ENCODE measurements around the gene STX5.
"Not testable (repeated sequence)": the region's sequence is repeated elsewhere in the genome, so short reads cannot be mapped to it uniquely, and the experiment has no call there.

Gene STX5

GRCh38 chr11:62831520-62832335 is at the start of gene STX5:
TSS of gene STX5 (minus strand) at chr11:62832051. CDS start at chr11:62831243, 808 bp downstream.
- no peaks in the 10 kb centered on the region for H3K9me3 Mint-ChIP-seq
- peak; percentile 93 for ATAC-seq
- H3K36me3 Mint-ChIP-seq: peaks cover 98% of the 10 kb centered on the region
- H3K4me1 Mint-ChIP-seq: peaks cover 55% of the 10 kb centered on the region
- peak within 1 kb of the TSS; percentile 100 for H3K27ac Mint-ChIP-seq
- DNase-seq (ENCODE audit: low spot score in 2 of 2): peak; percentile 95 to 99
- peak within 1 kb of the TSS; percentile 100 for H3K4me3 Mint-ChIP-seq

GRCh38 chr11:62880803-62881578 is 49.1 kb upstream of the STX5 start, which contains the start of gene SLC3A2:
TSS of gene SLC3A2 (plus strand) at chr11:62880896. CDS start at chr11:62881024, 128 bp downstream.
- Mint-ChIP-seq H3K4me3 (peak within 1 kb of the TSS; percentile 95), H3K36me3 (peaks cover 68% of the 10 kb centered on the region), H3K4me1 (peaks cover 51% of the 10 kb centered on the region), H3K9me3 (no peaks in the 10 kb centered on the region), H3K27ac (peak within 1 kb of the TSS; percentile 99)
- ATAC-seq: peak; percentile 87
- DNase-seq (ENCODE audit: low spot score in 2 of 2): peak; percentile 87 to 96

- peaks cover 62% of the 10 kb centered on the region for H3K36me3 Mint-ChIP-seq
- H3K4me1 Mint-ChIP-seq: peaks cover 46% of the 10 kb centered on the region
- peak overlapping the region; percentile 95 for H3K4me3 Mint-ChIP-seq
- H3K9me3 Mint-ChIP-seq: no peaks in the 10 kb centered on the region
- no peak for DNase-seq (ENCODE audit: low spot score in 2 of 2)
- peak; percentile 52 for ATAC-seq
- peak overlapping the region; percentile 99 for H3K27ac Mint-ChIP-seq
Observed at GRCh38 chr11:62880231-62880802, 48.5 kb upstream of the STX5 start.

GRCh38 chr11:62879235-62879978 is 47.6 kb upstream of the STX5 start:
- Mint-ChIP-seq H3K4me1 (peaks cover 40% of the 10 kb centered on the region), H3K4me3 (peak overlapping the region; percentile 95), H3K27ac (peak overlapping the region; percentile 99), H3K36me3 (peaks cover 52% of the 10 kb centered on the region), H3K9me3 (no peaks in the 10 kb centered on the region)
- ATAC-seq: no peak
- DNase-seq (ENCODE audit: low spot score in 2 of 2): no peak

GRCh38 chr11:62876712-62877111 is 44.9 kb upstream of the STX5 start:
- Mint-ChIP-seq H3K4me1 (peaks cover 18% of the 10 kb centered on the region), H3K9me3 (no peaks in the 10 kb centered on the region), H3K27ac (no peak overlapping the region), H3K4me3 (no peak overlapping the region), H3K36me3 (peaks cover 26% of the 10 kb centered on the region)
- DNase-seq (ENCODE audit: low spot score in 2 of 2) (no peak), ATAC-seq (no peak)

GRCh38 chr11:62875698-62876478 is 44.0 kb upstream of the STX5 start:
- Mint-ChIP-seq H3K36me3 (peaks cover 17% of the 10 kb centered on the region), H3K4me3 (no peak overlapping the region), H3K4me1 (peaks cover 18% of the 10 kb centered on the region), H3K9me3 (no peaks in the 10 kb centered on the region), H3K27ac (no peak overlapping the region)
- DNase-seq (ENCODE audit: low spot score in 2 of 2) (no peak), ATAC-seq (no peak)

GRCh38 chr11:62874851-62875250 is 43.0 kb upstream of the STX5 start:
- ATAC-seq (no peak), DNase-seq (ENCODE audit: low spot score in 2 of 2) (no peak)
- peaks cover 8% of the 10 kb centered on the region for H3K36me3 Mint-ChIP-seq
- no peak overlapping the region for H3K4me3 Mint-ChIP-seq
- peaks cover 7% of the 10 kb centered on the region for H3K4me1 Mint-ChIP-seq
- no peak overlapping the region for H3K27ac Mint-ChIP-seq
- no peaks in the 10 kb centered on the region for H3K9me3 Mint-ChIP-seq

GRCh38 chr11:62865635-62866034 is 33.8 kb upstream of the STX5 start:
- Mint-ChIP-seq H3K4me1 (peaks cover 9% of the 10 kb centered on the region), H3K9me3 (no peaks in the 10 kb centered on the region), H3K4me3 (no peak overlapping the region), H3K36me3 (peaks cover 6% of the 10 kb centered on the region), H3K27ac (no peak overlapping the region)
- ATAC-seq: no peak
- DNase-seq (ENCODE audit: low spot score in 2 of 2): no peak

- ATAC-seq (no peak), DNase-seq (ENCODE audit: low spot score in 2 of 2) (no peak)
- Mint-ChIP-seq H3K36me3 (no peaks in the 10 kb centered on the region), H3K4me3 (no peak overlapping the region), H3K4me1 (peaks cover 16% of the 10 kb centered on the region), H3K27ac (no peak overlapping the region), H3K9me3 (no peaks in the 10 kb centered on the region)
Observed at GRCh38 chr11:62863687-62864335, 32.0 kb upstream of the STX5 start.

GRCh38 chr11:62861564-62862192 is 29.8 kb upstream of the STX5 start:
- not testable (repeated sequence) for H3K27ac Mint-ChIP-seq; ATAC-seq; H3K4me3 Mint-ChIP-seq; H3K36me3 Mint-ChIP-seq; H3K9me3 Mint-ChIP-seq; DNase-seq (ENCODE audit: low spot score in 2 of 2)
- H3K4me1 Mint-ChIP-seq: peaks cover 16% of the 10 kb centered on the region

- Mint-ChIP-seq H3K36me3 (peaks cover 16% of the 10 kb centered on the region), H3K4me1 (peaks cover 20% of the 10 kb centered on the region), H3K4me3 (no peak overlapping the region), H3K27ac (no peak overlapping the region), H3K9me3 (no peaks in the 10 kb centered on the region)
- DNase-seq (ENCODE audit: low spot score in 2 of 2) (no peak), ATAC-seq (peak; percentile 59)
Observed at GRCh38 chr11:62860835-62861563, 29.1 kb upstream of the STX5 start.

GRCh38 chr11:62859281-62859703 is 27.4 kb upstream of the STX5 start:
- H3K4me1 Mint-ChIP-seq: peaks cover 34% of the 10 kb centered on the region
- not testable (repeated sequence) for H3K4me3 Mint-ChIP-seq; H3K9me3 Mint-ChIP-seq; DNase-seq (ENCODE audit: low spot score in 2 of 2); ATAC-seq
- peaks cover 33% of the 10 kb centered on the region for H3K36me3 Mint-ChIP-seq
- peak overlapping the region; percentile 77 for H3K27ac Mint-ChIP-seq

- peak overlapping the region; percentile 3 for H3K27ac Mint-ChIP-seq
- H3K4me1 Mint-ChIP-seq: peaks cover 45% of the 10 kb centered on the region
- peaks cover 44% of the 10 kb centered on the region for H3K36me3 Mint-ChIP-seq
- DNase-seq (ENCODE audit: low spot score in 2 of 2): no peak
- H3K4me3 Mint-ChIP-seq: peak overlapping the region; percentile 94
- ATAC-seq: no peak
- no peaks in the 10 kb centered on the region for H3K9me3 Mint-ChIP-seq
Observed at GRCh38 chr11:62858201-62858600, 26.4 kb upstream of the STX5 start.

All from stimulated activated effector memory CD8-positive, alpha-beta T cell treated with anti-CD3 and anti-CD28 coated beads, Interleukin-12 subunit alpha, Interleukin-12 subunit beta, amount 100 ng/mL, for 72 hours (primary cell).